GM13976 (cell line): ENCODE data around the gene GRB2.

Experiments
- DNase-seq: peaks from one replicate; pipeline ENCODE4 v3.0.0; 2012; ENCODE audit warnings: low spot score
- in situ Hi-C: fragments of 300-500 bp; cut with MboI; formaldehyde crosslinking; loops from one replicate; pipeline ENCODE4 v1.12.0; 2022; ENCODE audit warnings: low sequenced_read_pairs, mixed read lengths, inconsistent platforms; ENCODE audit not compliant: unreplicated experiment
- TF ChIP-seq, protein P1 (sequence below): IDR thresholded peaks from 2 replicates; pipeline ENCODE4 v1.5.1; 2012; ENCODE audit warnings: borderline replicate concordance, mild to moderate bottlenecking; ENCODE audit not compliant: insufficient read depth; ENCODE audit errors: extremely low read depth, missing control alignments, control extremely low read depth

GRB2 gene

DNA sequence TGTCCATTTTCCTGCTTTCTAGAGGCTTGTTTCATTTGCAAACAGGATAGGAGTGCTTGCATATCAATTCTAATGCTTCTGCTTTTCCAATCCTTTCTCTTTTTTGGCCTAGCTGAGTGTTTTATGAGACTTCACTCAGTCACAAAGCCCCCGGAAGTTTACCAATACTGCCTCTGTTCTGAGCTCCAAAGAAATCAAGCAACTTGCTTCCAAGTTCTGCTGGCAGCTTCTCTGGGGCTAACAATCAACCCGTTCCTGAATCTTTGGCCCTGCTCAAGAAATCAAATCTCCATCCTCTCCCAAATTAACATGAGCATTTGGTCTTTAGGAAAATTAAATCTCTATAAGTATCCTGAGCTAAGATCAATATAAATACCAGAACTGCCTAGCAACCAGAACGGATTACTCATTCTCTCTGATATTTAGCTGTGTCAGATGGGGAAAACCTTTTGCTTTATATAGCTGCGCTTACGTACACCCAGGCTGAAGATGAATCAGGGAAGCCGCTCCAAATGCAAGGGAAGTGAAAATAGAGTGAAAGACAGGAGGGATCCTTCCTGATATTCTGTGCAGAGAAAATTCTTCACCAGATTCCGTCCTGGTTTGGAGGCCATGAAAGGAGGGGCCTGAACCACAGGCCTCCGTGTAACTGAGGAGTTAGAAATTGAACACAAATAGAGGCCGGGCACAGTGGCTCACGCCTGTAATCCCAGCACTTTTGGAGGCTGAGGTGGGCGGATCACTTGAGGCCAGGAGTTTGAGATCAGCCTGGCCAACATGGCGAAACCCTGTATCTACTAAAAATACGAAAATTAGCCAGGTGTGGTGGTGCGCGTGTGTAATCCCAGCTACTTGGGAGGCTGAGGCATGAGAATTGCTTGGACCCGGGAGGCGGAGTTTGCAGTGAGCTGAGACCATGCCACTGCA is 23.3 kb upstream of the GRB2 start:
- no peak for DNase-seq

DNA sequence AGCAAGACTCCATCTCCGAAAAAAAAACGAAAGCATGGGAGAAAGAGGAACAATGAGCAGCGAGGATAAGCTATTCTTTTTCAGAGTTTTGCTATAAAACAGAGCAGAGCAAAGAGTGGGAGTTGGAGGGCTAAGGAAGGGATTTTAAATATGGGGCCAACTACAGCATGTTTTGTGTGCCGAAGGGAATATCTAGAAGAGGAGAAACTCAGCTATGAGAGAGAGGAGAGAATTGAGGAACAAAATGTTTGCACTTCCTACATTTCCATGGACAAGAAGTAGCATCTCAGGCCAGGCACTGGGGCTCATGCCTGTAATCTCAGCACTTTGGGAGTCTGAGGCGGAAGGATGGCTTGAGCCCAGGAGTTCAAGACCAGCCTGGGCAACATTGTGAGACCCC is 13.1 kb upstream of the GRB2 start:
- in situ Hi-C loops = no loop called here
- TF ChIP-seq, protein P1, sequence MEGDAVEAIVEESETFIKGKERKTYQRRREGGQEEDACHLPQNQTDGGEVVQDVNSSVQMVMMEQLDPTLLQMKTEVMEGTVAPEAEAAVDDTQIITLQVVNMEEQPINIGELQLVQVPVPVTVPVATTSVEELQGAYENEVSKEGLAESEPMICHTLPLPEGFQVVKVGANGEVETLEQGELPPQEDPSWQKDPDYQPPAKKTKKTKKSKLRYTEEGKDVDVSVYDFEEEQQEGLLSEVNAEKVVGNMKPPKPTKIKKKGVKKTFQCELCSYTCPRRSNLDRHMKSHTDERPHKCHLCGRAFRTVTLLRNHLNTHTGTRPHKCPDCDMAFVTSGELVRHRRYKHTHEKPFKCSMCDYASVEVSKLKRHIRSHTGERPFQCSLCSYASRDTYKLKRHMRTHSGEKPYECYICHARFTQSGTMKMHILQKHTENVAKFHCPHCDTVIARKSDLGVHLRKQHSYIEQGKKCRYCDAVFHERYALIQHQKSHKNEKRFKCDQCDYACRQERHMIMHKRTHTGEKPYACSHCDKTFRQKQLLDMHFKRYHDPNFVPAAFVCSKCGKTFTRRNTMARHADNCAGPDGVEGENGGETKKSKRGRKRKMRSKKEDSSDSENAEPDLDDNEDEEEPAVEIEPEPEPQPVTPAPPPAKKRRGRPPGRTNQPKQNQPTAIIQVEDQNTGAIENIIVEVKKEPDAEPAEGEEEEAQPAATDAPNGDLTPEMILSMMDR = no peak
- DNase-seq = no peak

More for the DNA sequence above, 23.3 kb upstream of the GRB2 start:
- TF ChIP-seq, protein P1 = no peak
- in situ Hi-C loops = no loop called here

DNA sequence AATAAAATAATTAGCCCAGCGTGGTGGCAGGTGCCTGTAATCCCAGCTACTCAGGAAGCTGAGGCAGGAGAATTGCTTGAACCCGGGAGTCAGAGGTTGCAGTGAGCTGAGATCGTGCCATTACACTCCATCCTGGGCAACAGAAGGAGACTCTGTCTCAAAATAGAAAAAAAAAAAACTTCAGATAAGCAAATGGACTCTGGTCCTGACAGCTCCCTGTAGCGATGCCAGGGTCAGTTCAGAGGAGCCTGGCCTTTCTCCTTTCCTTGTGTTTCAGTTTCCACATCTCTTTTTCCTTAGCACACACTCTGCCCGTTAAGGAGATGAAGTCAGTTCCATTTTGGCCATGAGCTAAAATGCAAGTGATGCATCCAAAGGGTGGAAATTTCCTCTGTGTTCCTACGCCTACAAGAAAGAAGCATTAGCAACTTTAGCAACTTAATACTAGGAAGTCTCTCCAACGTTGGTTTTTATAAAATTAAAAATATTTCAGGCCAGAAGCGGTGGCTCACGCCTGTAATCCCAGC is 11.6 kb upstream of the GRB2 start:
- TF ChIP-seq, protein P1 = no peak
- DNase-seq = no peak
- in situ Hi-C loops = no loop called here

DNA sequence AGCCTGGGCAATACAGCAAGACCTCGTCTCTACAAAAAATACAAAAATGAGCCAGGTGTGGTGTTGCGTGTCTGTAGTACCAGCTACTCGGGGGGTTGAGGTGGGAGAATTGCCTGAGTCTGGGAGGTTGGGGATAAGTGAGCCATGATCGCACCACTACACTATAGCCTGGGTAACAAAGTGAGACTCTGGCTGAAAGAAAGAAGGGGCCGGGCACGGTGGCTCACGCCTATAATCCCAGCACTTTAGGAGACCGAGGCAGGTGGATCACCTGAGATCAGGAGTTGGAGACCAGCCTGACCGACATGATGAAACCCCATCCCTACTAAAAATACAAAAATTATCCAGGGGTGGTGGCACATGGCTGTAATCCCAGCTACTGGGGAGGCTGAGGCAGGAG is 10.5 kb upstream of the GRB2 start:
- TF ChIP-seq, protein P1 = no peak
- in situ Hi-C loops = no loop called here
- no peak for DNase-seq

DNA sequence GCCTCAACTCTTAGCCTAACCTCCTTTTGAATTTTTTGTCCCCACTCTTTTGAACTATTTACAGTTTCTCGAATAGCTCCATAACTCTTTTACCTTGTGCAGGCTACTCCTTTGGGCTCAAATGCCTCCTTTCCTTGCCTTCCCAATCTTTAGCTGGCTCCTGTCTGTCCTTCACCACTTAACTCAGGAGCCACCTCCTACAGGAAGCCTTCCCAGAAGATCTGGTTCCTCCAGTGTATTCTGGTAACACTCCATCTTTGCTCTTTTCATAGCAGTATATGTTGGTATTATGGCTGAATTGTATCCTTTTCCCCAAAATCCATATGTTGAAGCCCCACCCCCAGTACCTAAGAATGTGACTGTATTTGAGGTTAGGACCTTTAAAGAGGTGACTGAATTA is 9.0 kb upstream of the GRB2 start:
- no peak for DNase-seq
- in situ Hi-C loops = loop anchor here (5.0 kb wide), 1 partner anchor 142 kb away; the partner anchor contains the start of gene MIF4GD
- TF ChIP-seq, protein P1 = no peak

DNA sequence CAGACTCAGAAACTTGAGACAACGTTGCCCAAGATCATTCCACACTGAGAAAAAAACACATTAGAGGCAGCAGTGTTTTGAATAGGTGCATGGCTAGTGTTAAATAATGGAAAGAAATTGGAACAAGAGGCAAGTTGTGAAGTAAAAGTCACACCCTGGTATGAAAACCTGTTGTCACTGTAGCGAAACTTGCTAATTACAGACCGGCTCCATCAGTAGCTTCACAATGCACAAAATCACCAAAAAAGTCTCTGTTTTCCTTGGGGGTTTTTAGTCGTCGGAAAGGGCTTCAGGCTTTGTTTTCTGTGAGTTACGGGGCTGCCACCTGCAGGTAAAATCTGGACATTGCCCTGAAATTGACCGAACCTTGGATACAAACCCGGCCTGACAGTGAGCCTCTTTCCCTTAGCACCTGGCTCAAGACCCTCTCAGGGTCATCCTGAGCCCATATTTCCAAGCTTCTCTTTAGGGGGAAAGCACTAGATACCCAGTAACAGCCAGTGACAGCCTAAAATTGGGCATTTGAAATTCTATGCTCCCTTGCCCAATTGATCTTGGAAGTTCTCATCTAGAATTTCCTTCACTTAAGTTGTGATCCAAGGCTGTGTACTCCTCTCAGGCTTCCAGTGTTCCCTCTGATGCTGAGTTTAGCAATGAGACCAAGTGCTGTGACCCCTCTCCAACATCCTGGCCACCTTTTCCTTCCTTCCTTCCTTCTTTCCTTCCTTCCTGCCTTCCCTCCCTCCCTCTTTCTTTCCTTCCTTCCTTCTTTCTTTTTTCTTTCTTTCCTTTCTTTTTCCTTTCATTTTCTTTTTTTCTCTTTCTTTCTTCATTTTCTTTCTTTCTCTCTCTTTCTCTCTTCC is 7.2 kb upstream of the GRB2 start:
- TF ChIP-seq, protein P1 = peak; percentile 72
- in situ Hi-C loops = loop anchor here (5.0 kb wide), 1 partner anchor 140 kb away; the partner anchor contains the start of gene MIF4GD
- peak; percentile 79 for DNase-seq
